ENCODE results near the gene AP1M1.
"Not testable (repeated sequence)": the region's sequence is repeated elsewhere in the genome, so short reads cannot be mapped to it uniquely, and the experiment has no call there.

The AP1M1 gene

DNA sequence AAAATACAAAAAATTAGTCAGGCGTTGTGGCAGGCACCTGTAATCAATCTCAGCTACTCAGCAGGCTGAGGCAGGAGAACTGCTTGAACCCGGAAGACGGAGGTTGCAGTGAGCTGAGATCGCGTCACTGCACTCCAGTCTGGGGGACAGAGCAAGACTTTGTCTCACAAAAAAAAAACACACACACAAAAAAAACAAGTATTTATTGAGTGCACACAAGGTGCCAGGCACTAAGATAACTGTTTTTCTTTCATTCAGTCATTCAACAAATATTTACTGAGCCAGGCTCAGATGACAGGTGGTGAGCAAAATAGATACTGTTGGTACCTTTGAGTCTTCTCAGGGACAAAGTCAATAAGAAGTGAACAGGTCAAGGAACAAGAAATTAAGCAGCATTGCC is 30.7 kb upstream of the AP1M1 start:
- H3K4me3 ChIP-seq (ENCODE audit: low read depth, low read length) = no peak overlapping the region
- TF ChIP-seq, protein P1, sequence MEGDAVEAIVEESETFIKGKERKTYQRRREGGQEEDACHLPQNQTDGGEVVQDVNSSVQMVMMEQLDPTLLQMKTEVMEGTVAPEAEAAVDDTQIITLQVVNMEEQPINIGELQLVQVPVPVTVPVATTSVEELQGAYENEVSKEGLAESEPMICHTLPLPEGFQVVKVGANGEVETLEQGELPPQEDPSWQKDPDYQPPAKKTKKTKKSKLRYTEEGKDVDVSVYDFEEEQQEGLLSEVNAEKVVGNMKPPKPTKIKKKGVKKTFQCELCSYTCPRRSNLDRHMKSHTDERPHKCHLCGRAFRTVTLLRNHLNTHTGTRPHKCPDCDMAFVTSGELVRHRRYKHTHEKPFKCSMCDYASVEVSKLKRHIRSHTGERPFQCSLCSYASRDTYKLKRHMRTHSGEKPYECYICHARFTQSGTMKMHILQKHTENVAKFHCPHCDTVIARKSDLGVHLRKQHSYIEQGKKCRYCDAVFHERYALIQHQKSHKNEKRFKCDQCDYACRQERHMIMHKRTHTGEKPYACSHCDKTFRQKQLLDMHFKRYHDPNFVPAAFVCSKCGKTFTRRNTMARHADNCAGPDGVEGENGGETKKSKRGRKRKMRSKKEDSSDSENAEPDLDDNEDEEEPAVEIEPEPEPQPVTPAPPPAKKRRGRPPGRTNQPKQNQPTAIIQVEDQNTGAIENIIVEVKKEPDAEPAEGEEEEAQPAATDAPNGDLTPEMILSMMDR (IDR thresholded peaks at IDR 0.05; ENCODE audit: borderline replicate concordance, insufficient read depth, low read depth, low read length) = no peak

DNA sequence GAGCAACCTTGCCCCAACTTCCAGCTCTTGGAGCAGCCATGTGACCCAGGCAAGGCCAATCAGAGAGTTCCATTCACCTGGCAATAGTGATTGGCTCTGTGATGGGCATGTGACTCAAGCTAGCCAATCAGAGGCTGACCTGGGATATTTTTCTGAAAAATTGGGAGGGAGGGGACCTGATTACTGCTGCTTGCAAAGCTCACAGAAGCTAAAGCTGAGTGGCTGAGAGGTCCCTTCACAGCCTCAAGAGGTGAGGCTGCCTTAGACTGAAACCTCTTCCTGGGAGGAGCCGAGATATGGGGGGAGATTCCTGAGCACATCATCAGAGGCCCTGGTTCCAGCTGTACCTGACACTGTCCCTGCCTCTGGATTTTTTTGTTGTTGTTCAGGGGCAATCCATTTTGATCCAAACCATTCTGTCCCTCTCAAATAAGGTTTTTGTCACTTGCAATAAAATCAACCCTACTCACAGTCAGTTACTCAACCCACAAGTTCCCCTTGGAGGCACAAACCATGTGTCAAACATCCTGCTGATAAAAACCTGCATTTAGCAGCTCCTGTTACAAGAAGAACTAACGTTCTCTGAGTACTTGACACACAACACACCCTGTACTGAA is 29.1 kb upstream of the AP1M1 start:
- no peak overlapping the region for H3K4me3 ChIP-seq (ENCODE audit: low read depth, low read length)
- TF ChIP-seq, protein P1 (IDR thresholded peaks at IDR 0.05; ENCODE audit: borderline replicate concordance, insufficient read depth, low read depth, low read length) = no peak

DNA sequence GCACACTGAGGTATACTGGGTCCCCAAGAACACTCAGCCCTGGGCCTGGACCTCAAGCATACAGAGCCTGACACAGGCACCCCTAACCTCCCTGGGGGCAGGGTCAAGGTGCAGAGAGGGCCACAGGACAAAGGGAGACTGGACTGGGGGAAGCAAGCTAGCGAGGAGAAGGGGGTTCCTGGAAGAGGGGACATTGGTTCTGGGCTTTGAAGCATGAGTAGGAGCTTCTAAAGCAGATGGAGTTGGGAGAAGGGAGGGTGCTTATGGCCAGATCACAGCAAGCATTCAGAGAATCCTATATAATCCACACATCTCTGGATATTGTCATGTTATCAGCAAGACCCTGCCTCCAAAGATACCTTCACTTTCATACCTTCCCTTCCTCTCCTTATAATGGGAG is 27.6 kb upstream of the AP1M1 start:
- H3K4me3 ChIP-seq (ENCODE audit: low read depth, low read length) = no peak overlapping the region
- TF ChIP-seq, protein P1 (IDR thresholded peaks at IDR 0.05; ENCODE audit: borderline replicate concordance, insufficient read depth, low read depth, low read length) = no peak

DNA sequence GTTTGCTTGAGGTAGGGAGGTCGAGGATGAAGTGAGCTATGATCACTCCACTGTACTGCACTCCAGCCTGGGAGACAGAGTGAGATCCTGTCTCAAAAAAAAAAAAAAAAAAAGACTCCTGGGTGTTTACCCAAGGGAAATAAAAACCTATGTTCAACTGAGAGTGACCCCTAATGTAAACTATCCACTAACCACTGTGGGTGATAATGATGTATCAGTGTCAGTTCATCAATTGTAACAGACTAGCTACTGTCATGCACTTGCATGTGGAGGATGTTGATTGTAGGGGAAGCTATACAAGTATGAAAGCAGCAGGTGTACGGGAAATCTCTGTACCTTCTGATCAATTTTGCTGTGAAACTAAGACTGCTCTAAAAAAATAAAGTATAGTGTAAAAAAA is 21.8 kb upstream of the AP1M1 start:
- no peak overlapping the region for H3K4me3 ChIP-seq (ENCODE audit: low read depth, low read length)
- TF ChIP-seq, protein P1 (IDR thresholded peaks at IDR 0.05; ENCODE audit: borderline replicate concordance, insufficient read depth, low read depth, low read length) = no peak

DNA sequence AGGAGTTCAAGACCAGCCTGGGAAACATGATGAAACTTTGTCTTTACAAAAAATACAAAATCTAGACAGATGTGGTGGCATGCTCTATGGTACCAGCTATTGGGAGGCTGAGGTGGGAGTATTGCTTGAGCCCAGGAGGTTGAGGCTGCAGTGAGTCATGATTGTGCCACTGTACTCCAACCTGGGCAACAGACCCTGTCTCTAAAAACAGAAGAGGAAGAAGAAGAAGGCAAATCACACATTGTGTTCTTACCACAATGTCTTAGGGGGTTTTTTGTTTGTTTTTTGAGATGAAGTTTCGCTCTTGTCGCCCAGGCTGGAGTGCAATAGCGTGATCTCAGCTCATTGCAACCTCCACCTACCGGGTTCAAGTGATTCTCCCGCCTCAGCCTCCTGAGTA is 18.8 kb upstream of the AP1M1 start:
- H3K4me3 ChIP-seq (ENCODE audit: low read depth, low read length) = not testable (repeated sequence)

DNA sequence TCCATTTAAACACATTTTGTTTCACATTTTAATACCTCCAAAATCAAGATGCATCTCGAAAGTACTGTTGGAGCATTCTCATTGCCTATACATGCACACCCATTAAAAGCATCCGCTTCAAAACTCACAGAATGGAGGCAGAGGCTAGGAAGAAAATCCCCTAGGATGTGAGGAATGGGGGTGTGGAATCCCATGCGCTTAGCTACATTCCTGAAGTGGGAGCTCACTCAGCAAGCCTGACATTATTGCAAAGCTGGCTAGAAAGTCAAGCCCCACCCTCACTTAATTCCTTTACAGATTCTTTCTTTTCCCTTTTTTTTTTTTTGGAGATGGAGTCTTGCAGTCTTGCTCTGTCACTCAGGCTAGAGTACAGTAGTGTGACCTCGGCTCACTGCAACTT is 17.1 kb upstream of the AP1M1 start:
- TF ChIP-seq, protein P1 (IDR thresholded peaks at IDR 0.05; ENCODE audit: borderline replicate concordance, insufficient read depth, low read depth, low read length) = no peak

DNA sequence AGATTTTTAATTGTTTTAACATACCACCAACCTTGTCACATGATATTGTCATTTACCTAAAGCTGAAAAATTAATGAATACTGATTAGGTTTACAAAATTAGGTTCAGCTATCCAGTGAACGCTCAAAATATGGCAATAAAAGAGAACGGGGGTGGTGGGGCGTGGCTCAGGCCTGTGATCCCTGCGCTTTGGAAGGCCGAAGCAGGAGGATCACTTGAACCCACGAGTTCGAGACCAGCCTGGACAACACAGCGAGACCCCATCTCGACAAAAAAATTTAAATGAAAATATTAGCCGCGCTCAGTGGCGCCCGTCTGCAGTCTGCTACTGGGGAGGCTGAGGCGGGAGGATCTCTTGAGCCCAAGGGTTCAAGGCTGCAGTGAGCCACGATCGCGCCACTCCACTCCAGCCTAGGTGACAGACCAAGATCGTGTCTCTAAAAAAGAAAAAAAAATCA is 13.0 kb upstream of the AP1M1 start:
- TF ChIP-seq, protein P1 (IDR thresholded peaks at IDR 0.05; ENCODE audit: borderline replicate concordance, insufficient read depth, low read depth, low read length) = no peak
- H3K4me3 ChIP-seq (ENCODE audit: low read depth, low read length) = peak overlapping the region; percentile 40

More for the DNA sequence above, 17.1 kb upstream of the AP1M1 start:
- H3K4me3 ChIP-seq (ENCODE audit: low read depth, low read length) = no peak overlapping the region

Measured in GM12875 (cell line).